ENCODE data around the gene CDX2. TPM values are rescaled to one million over a fixed set of nuclear protein-coding genes. Genes with fewer than 3 reads are reported as not detected.

The CDX2 gene
- total RNA-seq, 1 donor from 2014 or later: not detected

DNA sequence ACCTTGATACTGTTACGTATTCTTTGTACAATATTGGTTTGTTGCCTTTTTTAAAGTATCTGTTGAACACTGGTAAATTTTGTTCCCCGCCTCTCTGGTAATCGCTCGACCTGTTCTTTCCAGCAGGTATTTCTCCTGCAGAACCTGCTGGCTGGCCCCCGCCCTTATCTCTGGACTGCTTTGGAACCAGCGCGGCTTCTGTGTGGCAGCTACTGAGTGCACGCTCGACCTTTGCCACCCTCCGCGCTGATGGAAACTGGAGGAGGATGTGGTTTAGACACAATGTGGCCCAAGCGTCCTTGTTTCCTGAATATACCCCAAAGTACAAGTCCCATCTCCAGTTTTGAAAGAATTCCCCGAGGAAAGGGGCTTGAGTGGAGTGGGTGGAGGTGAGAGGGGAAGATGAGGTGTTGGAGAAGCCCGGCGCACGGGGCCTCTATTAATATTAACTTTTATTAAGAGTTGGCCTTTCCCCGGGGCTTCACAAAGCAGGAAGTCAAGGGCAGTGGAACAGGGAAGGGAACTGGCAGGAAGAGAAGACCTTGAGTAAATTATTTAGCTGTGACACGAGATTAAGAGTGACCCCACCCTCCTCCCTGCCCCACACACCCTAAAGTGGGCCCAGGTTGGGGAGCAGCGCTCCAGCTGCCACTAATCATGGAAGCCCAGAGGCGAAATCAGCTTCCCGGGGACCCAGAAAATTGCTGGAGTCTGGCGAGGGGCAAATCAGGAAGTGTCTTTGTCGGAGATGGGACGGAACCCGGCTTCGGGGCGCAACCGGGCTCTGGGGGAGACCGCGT, 16.0 kb downstream of the CDX2 start:
- DNase-seq (ENCODE audit: low read depth): no peak
- peak overlapping the region; percentile 52 for H3K4me3 ChIP-seq (ENCODE audit: low read depth, low read length)
- TF ChIP-seq, protein P1, sequence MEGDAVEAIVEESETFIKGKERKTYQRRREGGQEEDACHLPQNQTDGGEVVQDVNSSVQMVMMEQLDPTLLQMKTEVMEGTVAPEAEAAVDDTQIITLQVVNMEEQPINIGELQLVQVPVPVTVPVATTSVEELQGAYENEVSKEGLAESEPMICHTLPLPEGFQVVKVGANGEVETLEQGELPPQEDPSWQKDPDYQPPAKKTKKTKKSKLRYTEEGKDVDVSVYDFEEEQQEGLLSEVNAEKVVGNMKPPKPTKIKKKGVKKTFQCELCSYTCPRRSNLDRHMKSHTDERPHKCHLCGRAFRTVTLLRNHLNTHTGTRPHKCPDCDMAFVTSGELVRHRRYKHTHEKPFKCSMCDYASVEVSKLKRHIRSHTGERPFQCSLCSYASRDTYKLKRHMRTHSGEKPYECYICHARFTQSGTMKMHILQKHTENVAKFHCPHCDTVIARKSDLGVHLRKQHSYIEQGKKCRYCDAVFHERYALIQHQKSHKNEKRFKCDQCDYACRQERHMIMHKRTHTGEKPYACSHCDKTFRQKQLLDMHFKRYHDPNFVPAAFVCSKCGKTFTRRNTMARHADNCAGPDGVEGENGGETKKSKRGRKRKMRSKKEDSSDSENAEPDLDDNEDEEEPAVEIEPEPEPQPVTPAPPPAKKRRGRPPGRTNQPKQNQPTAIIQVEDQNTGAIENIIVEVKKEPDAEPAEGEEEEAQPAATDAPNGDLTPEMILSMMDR (conservative IDR thresholded peaks at IDR 0.05; ENCODE audit: low read depth, low read length): no peak

DNA sequence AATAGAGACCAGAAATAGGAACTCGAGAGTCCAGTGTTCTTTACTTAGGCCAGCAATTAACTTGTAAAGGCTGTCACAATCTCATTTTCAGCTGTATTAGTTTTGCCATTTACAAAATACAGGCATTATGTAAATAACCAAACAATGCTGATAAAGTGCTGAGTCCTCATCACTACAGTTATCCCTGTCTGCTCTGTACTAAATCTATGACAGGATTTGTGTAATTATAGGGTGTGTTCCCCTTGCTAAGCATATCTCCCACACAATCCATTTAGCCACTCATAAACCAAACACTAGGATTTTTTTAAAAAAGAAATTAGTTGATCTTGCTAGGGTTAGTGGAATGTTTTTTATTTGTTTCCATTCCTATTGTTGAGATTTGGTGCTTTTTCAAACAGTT, 26.1 kb downstream of the CDX2 start:
- no peak for DNase-seq (ENCODE audit: low read depth)
- TF ChIP-seq, protein P1 (conservative IDR thresholded peaks at IDR 0.05; ENCODE audit: low read depth, low read length): no peak

DNA sequence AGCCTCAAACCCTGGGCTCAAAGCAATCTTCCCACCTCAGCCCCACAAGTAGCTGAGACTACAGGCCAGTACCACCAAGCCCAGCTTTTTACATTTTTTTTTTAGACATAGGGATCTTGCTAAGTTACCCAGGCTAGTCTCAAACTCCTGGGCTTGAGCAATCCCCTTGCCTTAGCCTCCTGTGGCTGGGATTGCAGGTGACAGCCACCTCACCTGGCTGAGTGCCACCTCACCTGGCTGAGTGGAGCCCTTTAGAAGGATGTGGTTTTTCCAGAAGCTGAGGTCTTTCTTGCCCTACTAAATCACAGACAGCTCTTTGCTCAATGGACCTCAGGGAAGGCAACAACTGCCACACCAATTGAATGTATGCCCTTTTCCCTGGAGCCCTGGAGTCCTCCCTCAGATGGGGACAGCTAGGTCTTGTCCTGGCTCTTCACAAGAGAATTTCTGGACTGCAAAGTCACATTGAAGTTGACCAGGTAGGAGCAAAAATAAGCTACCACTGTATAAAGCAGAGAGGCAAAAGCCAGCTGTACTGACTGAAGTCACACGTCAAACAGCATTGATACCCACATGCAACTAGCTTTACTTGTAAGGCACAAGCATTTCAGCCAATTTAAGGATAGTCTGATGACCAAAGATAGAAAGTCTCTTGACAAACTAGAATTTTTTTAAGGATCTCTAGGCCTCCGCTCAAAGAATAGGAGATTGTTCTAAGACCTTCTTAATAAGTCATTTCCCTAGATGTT, 35.4 kb downstream of the CDX2 start:
- TF ChIP-seq, protein P1 (conservative IDR thresholded peaks at IDR 0.05; ENCODE audit: low read depth, low read length): no peak
- DNase-seq (ENCODE audit: low read depth): no peak
- H3K4me3 ChIP-seq (ENCODE audit: low read depth, low read length): no peak overlapping the region

More for the DNA sequence above, 26.1 kb downstream of the CDX2 start:
- H3K4me3 ChIP-seq (ENCODE audit: low read depth, low read length): no peak overlapping the region

DNA sequence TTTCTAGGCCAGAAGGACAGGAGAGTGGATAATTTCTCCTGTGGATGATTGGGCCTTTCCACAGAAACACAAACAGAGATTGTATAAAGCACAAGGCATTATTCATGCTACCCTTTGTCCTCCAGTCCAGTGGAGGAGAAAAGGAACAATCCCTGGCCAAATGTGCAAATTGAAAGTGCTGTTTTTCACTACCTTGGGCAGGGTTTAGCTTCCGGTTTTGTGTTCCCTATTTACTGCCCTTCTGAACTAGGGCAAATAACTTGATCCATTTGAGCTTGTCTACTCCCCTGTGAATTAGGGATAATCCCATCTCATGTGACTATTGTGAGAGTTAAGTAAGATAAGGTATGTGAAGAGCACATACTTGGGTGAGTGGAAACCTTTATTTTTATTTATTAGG, 36.0 kb downstream of the CDX2 start:
- TF ChIP-seq, protein P1 (conservative IDR thresholded peaks at IDR 0.05; ENCODE audit: low read depth, low read length): no peak
- DNase-seq (ENCODE audit: low read depth): no peak
- H3K4me3 ChIP-seq (ENCODE audit: low read depth, low read length): no peak overlapping the region

DNA sequence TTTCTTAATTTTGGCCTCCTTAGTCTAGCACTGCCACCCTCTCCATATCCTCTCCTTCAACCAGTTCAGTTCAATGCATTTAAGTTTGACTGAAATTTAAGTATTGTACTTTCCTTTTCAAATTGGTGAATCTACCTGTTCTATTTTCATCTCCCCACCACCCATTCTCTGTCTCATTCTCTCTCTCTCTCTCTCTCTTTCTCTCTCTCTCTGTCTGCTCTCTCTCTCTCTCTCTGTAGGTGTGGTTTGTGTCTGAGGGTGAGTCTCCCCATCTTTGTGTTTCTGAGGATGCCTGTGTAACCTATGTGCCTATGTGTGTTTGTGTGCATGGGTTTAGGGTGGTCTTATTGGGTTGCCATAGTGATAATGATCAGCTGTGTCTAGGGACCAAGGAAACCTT, 39.2 kb downstream of the CDX2 start:
- H3K4me3 ChIP-seq (ENCODE audit: low read depth, low read length): no peak overlapping the region
- TF ChIP-seq, protein P1 (conservative IDR thresholded peaks at IDR 0.05; ENCODE audit: low read depth, low read length): no peak
- DNase-seq (ENCODE audit: low read depth): no peak

DNA sequence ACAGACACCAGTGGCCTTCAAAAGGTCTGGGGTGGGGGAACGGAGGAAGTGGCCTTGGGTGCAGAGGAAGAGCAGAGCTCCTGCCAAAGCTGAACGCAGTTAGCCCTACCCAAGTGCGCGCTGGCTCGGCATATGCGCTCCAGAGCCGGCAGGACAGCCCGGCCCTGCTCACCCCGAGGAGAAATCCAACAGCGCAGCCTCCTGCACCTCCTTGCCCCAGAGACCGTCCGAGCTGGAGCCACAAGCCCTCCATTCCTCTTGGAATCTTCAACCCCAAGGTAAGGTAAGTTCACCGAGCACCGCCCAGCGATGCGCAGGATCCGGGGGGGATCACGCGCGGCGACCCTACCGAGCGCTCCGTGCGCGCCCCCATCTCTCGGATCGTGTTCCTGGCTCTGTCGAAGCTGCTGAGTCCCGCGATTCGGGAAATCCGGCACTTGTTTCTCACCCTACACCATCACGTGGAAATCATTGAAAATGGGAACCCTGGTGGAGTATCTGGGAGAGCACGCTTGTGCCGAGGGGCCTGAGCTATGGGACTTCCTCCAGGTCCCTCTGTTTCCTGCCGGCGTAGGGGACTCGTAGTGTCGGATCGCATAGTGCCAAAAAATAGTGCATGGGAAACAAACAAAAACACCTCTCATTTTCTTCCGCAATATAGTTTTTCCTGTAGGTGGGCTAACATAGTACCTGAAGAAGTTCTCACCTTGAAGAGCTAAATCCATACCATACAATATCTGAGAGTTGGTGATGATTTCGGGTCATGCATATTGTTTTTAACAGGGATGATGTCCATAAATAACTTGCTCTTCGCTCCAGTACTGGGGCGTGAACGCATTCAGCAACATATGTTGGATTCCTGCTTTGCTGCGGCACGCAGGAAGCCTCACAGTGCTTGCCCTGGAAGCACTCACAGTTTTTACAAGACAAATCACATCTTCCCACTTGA, 40.0 kb downstream of the CDX2 start:
- TF ChIP-seq, protein P1 (conservative IDR thresholded peaks at IDR 0.05; ENCODE audit: low read depth, low read length): no peak
- no peak for DNase-seq (ENCODE audit: low read depth)
- H3K4me3 ChIP-seq (ENCODE audit: low read depth, low read length): no peak overlapping the region

Data from epithelial cell of proximal tubule (primary cell).